ENCODE results near the gene NTRK3.

Gene NTRK3

GRCh38 chr15:87818756-87819155, 437.8 kb downstream of the NTRK3 start:
- DNase-seq (ENCODE audit: low spot score): no peak

GRCh38 chr15:87817553-87817952, 439.0 kb downstream of the NTRK3 start:
- DNase-seq (ENCODE audit: low spot score): no peak

- DNase-seq (ENCODE audit: low spot score): no peak
Measured at GRCh38 chr15:87816811-87817210, 439.7 kb downstream of the NTRK3 start.

- DNase-seq (ENCODE audit: low spot score): no peak
Measured at GRCh38 chr15:87816016-87816415, 440.5 kb downstream of the NTRK3 start.

Measured in hematopoietic multipotent progenitor cell treated with erythropoietin and hydrocortisone succinate and interleukin-3 and kit ligand, for 15 days (in vitro differentiated cells).